ENCODE measurements around the gene TECPR2. TPM values are rescaled to one million over a fixed set of nuclear protein-coding genes. Genes with fewer than 3 reads are reported as not detected.

TECPR2 gene
- total and polyA plus RNA-seq, 2 of the 13 experiments (the other 11 are each of a cell fraction or from before 2014, with no cell fraction given) = 3.5 to 5.7 TPM

DNA sequence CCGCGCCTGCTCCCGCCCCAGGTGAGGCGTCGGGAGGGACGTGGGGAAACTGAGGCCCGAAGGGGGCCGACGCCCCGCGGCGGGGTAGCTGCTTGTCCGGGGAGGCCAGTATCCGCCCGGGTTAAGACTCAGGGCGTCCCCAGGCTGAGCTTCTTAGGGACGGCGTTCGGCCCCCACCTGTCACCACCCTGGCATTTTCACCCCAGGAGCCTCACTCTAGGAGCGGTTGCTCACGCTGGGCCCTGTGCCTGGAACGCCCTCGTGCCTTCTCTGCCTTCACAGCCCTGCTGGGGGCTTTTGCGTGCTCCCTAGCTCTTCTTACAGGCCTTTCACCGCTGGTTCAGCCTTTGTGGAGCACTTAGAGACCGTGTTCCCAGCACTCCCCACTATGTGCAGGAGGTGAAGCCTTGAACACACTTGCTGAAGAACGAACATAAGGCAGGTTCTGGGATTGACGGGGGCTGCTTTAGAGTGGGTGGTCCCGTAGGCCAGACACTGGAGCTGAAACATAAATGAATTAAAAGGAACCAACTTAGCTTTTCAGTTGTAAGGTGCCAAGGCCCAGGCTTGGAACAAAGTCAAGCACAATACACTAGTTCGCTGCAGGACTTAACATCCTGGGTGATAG lies 42.6 kb upstream of the TECPR2 start (continued):
- TF ChIP-seq NFIB (CRISPR knock-in tag; IDR thresholded peaks at IDR 0.05; ENCODE audit: borderline replicate concordance) (no peak), CEBPB (IDR thresholded peaks at IDR 0.05; ENCODE audit: borderline replicate concordance, low read depth, low read length) (no peak), ZNF567 (CRISPR knock-in tag; IDR thresholded peaks at IDR 0.05; ENCODE audit: borderline replicate concordance) (no peak), ZNF670 (CRISPR knock-in tag; IDR thresholded peaks at IDR 0.05; ENCODE audit: borderline replicate concordance) (no peak), ZSCAN21 (CRISPR knock-in tag; IDR thresholded peaks at IDR 0.05; ENCODE audit: borderline replicate concordance) (no peak), NCOR1 (IDR thresholded peaks at IDR 0.05; ENCODE audit: borderline replicate concordance, low read length) (no peak), RAD51 (IDR thresholded peaks at IDR 0.05; ENCODE audit: borderline replicate concordance) (no peak), ZNF83 (CRISPR knock-in tag; IDR thresholded peaks at IDR 0.05; ENCODE audit: borderline replicate concordance) (no peak), KLF11 (CRISPR knock-in tag; IDR thresholded peaks at IDR 0.05) (no peak), ISL2 (CRISPR knock-in tag; IDR thresholded peaks at IDR 0.05) (no peak), ATM (IDR thresholded peaks at IDR 0.05; ENCODE audit: borderline replicate concordance) (no peak), POLR2AphosphoS2 (IDR thresholded peaks at IDR 0.05; ENCODE audit: low read depth, low read length) (no peak), ZNF607 (CRISPR knock-in tag; IDR thresholded peaks at IDR 0.05; ENCODE audit: borderline replicate concordance) (peak; percentile 71; the same call in 1 of the 2 replicates), SOX5 (CRISPR knock-in tag; IDR thresholded peaks at IDR 0.05; ENCODE audit: borderline replicate concordance) (no peak), PHB2 (IDR thresholded peaks at IDR 0.05; ENCODE audit: partially characterized antibody) (no peak)
- TF ChIP-seq, protein P1, sequence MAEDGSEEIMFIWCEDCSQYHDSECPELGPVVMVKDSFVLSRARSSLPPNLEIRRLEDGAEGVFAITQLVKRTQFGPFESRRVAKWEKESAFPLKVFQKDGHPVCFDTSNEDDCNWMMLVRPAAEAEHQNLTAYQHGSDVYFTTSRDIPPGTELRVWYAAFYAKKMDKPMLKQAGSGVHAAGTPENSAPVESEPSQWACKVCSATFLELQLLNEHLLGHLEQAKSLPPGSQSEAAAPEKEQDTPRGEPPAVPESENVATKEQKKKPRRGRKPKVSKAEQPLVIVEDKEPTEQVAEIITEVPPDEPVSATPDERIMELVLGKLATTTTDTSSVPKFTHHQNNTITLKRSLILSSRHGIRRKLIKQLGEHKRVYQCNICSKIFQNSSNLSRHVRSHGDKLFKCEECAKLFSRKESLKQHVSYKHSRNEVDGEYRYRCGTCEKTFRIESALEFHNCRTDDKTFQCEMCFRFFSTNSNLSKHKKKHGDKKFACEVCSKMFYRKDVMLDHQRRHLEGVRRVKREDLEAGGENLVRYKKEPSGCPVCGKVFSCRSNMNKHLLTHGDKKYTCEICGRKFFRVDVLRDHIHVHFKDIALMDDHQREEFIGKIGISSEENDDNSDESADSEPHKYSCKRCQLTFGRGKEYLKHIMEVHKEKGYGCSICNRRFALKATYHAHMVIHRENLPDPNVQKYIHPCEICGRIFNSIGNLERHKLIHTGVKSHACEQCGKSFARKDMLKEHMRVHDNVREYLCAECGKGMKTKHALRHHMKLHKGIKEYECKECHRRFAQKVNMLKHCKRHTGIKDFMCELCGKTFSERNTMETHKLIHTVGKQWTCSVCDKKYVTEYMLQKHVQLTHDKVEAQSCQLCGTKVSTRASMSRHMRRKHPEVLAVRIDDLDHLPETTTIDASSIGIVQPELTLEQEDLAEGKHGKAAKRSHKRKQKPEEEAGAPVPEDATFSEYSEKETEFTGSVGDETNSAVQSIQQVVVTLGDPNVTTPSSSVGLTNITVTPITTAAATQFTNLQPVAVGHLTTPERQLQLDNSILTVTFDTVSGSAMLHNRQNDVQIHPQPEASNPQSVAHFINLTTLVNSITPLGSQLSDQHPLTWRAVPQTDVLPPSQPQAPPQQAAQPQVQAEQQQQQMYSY (CRISPR knock-in tag; IDR thresholded peaks at IDR 0.05) = no peak
- TF ChIP-seq, protein P2, sequence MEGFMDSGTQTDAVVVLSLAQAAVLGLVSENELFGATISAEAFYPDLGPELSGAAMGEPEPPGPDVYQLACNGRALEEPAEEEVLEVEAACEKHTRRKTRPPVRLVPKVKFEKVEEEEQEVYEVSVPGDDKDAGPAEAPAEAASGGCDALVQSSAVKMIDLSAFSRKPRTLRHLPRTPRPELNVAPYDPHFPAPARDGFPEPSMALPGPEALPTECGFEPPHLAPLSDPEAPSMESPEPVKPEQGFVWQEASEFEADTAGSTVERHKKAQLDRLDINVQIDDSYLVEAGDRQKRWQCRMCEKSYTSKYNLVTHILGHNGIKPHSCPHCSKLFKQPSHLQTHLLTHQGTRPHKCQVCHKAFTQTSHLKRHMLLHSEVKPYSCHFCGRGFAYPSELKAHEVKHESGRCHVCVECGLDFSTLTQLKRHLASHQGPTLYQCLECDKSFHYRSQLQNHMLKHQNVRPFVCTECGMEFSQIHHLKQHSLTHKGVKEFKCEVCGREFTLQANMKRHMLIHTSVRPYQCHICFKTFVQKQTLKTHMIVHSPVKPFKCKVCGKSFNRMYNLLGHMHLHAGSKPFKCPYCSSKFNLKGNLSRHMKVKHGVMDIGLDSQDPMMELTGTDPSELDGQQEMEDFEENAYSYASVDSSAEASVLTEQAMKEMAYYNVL (CRISPR knock-in tag; IDR thresholded peaks at IDR 0.05; ENCODE audit: borderline replicate concordance) = no peak
- TF ChIP-seq, protein P3, sequence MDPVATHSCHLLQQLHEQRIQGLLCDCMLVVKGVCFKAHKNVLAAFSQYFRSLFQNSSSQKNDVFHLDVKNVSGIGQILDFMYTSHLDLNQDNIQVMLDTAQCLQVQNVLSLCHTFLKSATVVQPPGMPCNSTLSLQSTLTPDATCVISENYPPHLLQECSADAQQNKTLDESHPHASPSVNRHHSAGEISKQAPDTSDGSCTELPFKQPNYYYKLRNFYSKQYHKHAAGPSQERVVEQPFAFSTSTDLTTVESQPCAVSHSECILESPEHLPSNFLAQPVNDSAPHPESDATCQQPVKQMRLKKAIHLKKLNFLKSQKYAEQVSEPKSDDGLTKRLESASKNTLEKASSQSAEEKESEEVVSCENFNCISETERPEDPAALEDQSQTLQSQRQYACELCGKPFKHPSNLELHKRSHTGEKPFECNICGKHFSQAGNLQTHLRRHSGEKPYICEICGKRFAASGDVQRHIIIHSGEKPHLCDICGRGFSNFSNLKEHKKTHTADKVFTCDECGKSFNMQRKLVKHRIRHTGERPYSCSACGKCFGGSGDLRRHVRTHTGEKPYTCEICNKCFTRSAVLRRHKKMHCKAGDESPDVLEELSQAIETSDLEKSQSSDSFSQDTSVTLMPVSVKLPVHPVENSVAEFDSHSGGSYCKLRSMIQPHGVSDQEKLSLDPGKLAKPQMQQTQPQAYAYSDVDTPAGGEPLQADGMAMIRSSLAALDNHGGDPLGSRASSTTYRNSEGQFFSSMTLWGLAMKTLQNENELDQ (CRISPR knock-in tag; IDR thresholded peaks at IDR 0.05; ENCODE audit: borderline replicate concordance) = no peak
- TF ChIP-seq, protein P4, sequence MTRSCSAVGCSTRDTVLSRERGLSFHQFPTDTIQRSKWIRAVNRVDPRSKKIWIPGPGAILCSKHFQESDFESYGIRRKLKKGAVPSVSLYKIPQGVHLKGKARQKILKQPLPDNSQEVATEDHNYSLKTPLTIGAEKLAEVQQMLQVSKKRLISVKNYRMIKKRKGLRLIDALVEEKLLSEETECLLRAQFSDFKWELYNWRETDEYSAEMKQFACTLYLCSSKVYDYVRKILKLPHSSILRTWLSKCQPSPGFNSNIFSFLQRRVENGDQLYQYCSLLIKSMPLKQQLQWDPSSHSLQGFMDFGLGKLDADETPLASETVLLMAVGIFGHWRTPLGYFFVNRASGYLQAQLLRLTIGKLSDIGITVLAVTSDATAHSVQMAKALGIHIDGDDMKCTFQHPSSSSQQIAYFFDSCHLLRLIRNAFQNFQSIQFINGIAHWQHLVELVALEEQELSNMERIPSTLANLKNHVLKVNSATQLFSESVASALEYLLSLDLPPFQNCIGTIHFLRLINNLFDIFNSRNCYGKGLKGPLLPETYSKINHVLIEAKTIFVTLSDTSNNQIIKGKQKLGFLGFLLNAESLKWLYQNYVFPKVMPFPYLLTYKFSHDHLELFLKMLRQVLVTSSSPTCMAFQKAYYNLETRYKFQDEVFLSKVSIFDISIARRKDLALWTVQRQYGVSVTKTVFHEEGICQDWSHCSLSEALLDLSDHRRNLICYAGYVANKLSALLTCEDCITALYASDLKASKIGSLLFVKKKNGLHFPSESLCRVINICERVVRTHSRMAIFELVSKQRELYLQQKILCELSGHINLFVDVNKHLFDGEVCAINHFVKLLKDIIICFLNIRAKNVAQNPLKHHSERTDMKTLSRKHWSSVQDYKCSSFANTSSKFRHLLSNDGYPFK (CRISPR knock-in tag; IDR thresholded peaks at IDR 0.05; ENCODE audit: borderline replicate concordance) = no peak
